ENCODE data around the gene ARL8A.

DNA sequence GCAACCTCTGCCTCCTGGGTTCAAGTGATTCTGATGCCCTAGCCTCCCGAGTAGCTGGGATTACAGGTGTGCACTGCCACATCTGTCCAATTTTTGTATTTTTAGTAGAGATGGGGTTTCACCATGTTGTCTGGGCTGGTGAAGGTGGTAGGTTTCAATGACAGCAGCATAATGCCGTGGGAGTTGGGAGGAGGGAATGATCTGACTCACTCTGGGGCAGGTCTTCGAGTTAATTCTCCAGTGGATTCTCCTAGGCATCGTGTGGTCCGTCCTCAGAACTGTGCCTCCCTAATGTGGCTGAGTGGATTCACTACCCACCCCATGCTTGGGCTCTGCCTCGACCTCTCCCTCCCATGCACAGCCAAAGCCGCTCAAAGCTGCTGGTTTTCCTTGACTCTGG lies 23.5 kb downstream of the ARL8A start:
- TF ChIP-seq POLR2A (IDR thresholded peaks at IDR 0.05) (no peak), EP300 (IDR thresholded peaks at IDR 0.05) (no peak)
